DND-41 (cell line): Measurements from ENCODE around the gene ANXA3.

Source experiments
- CTCF ChIP-seq: IDR thresholded peaks from 2 replicates; pipeline ENCODE4 v1.5.1; 2012; ENCODE audit warnings: borderline replicate concordance, low read length, moderate library complexity, mild to moderate bottlenecking; ENCODE audit not compliant: poor library complexity, severe bottlenecking; ENCODE audit errors: extremely low read depth
- EZH2 ChIP-seq: IDR thresholded peaks from 3 replicates; pipeline ENCODE4 v1.6.1; 2012; ENCODE audit warnings: borderline replicate concordance, low read depth, mild to moderate bottlenecking, moderate library complexity, low read length, inconsistent platforms; ENCODE audit not compliant: severe bottlenecking

- TF ChIP-seq CTCF = peak; percentile 80
- no peak for TF ChIP-seq EZH2
These were observed 93.3 kb downstream of the ANXA3 start for GRCh38 chr4:78644744-78645330.
